Bronchial epithelial cell (primary cell): Measurements from ENCODE around the gene INPP4A. TPM values are rescaled to one million over a fixed set of nuclear protein-coding genes. Genes with fewer than 3 reads are reported as not detected.

Source experiments
- DNase-seq: peaks from one replicate; pipeline ENCODE4 v3.0.0-alpha.2; 2010; ENCODE audit warnings: low read depth
- FAIRE-seq: peaks from 2 replicates; lab custom pipeline; 2011; peaks lifted over from hg19 to GRCh38; lab: Jason Lieb, UNC
- H3K27me3 ChIP-seq: 2 replicates; pipeline ENCODE4 v1.5.1; 2011; ENCODE audit warnings: low read length; ENCODE audit not compliant: control insufficient read depth, insufficient read depth
- H3K36me3 ChIP-seq: 2 replicates; pipeline ENCODE4 v1.5.1; 2011; ENCODE audit warnings: low read length; ENCODE audit not compliant: control insufficient read depth, insufficient read depth
- H3K4me3 ChIP-seq: 2 replicates; pipeline ENCODE4 v1.5.1; 2011; ENCODE audit warnings: mild to moderate bottlenecking, low read depth, low read length, control low read depth
- total RNA-seq: library from RNA; depleted of rRNA; stranded (reverse); fragments of >200 nt; gene quantifications from 2 replicates; pipeline ENCODE4 v1.2.1, GENCODE V29; 2014
- TF ChIP-seq, protein P1 (sequence below): IDR thresholded peaks from 2 replicates; pipeline ENCODE4 v1.5.1; 2011; ENCODE audit warnings: mild to moderate bottlenecking, moderate library complexity, low read length, control low read depth, inconsistent platforms; ENCODE audit not compliant: insufficient read depth, severe bottlenecking

The INPP4A gene
- total RNA-seq, 1 donor from 2014 or later: 18.2 TPM

- no peak for FAIRE-seq
- no peak overlapping the region for H3K4me3 ChIP-seq
- H3K27me3 ChIP-seq: no peaks in the 10 kb centered on the region
- H3K36me3 ChIP-seq: no peaks in the 10 kb centered on the region
- DNase-seq: no peak
- TF ChIP-seq, protein P1, sequence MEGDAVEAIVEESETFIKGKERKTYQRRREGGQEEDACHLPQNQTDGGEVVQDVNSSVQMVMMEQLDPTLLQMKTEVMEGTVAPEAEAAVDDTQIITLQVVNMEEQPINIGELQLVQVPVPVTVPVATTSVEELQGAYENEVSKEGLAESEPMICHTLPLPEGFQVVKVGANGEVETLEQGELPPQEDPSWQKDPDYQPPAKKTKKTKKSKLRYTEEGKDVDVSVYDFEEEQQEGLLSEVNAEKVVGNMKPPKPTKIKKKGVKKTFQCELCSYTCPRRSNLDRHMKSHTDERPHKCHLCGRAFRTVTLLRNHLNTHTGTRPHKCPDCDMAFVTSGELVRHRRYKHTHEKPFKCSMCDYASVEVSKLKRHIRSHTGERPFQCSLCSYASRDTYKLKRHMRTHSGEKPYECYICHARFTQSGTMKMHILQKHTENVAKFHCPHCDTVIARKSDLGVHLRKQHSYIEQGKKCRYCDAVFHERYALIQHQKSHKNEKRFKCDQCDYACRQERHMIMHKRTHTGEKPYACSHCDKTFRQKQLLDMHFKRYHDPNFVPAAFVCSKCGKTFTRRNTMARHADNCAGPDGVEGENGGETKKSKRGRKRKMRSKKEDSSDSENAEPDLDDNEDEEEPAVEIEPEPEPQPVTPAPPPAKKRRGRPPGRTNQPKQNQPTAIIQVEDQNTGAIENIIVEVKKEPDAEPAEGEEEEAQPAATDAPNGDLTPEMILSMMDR: no peak
Measured at GRCh38 chr2:98441706-98442450, 2.8 kb upstream of the INPP4A start.

DNA sequence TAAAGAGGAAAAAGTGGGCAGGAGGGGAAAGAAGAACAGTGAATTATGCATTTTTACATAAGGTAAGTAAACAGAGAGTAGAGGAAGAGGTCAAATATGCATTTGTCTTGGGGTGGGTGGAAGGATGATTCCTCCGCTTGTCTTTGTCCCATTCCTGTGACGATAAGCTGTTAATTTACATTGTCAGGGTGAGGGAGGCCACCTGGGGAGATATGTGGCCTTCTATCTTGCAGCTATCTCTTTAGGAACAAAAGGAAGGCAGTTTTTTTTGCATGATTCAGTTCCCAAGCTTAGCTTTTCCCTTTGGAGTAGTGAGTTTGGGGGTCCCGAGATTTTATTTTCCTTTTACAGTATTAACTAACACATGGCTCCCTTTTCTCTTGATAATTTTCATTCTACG is 2.2 kb upstream of the INPP4A start:
- TF ChIP-seq, protein P1: no peak
- no peak for DNase-seq
- H3K4me3 ChIP-seq: no peak overlapping the region
- FAIRE-seq: no peak
- H3K27me3 ChIP-seq: no peaks in the 10 kb centered on the region
- no peaks in the 10 kb centered on the region for H3K36me3 ChIP-seq

DNA sequence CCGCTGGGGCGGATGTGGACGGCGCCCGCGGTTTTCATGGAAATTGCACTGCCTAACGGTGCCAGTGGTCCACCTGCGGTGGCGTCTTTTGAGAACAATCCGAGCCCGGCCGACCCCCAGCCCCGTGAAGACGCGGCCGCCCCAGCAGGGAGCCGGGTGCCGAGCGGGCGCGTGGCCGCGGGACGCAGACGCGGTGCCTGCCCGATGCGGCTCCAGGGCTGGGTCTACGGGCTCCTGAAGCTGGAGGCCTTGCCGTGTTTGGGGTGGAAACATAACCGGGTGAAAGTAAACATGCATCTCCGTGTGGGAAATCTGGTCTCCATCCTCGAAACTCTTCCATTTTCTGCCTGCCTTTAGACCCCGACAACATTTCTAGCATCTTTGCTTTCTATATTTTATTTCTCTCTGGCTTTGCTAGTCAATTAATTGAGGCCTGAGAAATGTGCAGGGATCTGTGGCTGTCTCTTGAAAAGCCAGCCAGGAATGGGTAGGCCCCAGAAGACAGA is 572 bp downstream of the INPP4A start:
- TF ChIP-seq, protein P1: no peak
- no peaks in the 10 kb centered on the region for H3K27me3 ChIP-seq
- H3K36me3 ChIP-seq: no peaks in the 10 kb centered on the region
- DNase-seq (no peak), FAIRE-seq (no peak)
- peak overlapping the region; percentile 61 for H3K4me3 ChIP-seq

DNA sequence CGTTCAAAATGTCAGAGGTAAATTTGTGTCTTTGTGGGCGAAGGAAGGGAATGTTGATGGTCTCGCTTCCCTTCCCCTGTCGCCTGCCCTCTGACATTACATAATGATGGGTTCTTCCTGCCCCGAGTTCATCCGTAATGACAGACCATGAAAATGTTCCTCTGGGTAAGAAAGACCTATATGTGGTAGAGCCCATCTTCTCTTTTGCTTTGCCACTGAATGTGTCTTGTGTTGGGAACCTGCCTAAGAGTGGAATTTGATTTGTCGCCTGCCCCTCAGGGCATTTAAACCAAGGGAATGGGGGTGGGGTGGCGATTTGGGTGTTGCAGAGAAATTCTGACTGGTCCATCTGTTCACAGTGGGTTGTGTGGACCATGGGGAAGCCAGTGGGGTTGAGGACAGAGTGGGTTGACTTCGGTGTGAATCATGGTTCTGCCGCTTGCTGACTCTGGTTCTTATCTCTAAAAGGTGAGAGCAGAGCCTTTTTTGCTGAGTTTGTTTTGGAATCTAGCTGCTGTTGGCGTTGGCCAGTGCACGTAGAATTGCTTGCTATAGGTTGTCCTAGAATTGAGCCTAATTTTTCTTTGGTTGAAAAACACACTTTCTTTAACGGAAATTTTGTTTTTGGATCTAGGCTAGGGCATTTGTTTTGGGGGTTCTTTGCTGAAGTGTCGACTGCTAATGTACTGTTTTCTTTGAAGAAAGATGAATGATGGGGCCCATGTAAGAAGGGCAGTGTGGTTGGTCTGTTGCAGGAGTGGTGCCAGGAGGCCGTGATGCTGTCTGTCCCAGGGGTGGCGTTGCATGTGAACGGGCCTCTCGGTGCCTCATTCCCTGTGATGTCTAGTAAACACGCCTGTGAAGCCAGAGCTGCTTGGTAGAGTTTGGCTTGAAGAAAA is 1.3 kb downstream of the INPP4A start:
- H3K4me3 ChIP-seq: peak overlapping the region; percentile 61
- DNase-seq (peak; percentile 24), FAIRE-seq (no peak)
- no peaks in the 10 kb centered on the region for H3K36me3 ChIP-seq
- TF ChIP-seq, protein P1: no peak
- H3K27me3 ChIP-seq: no peaks in the 10 kb centered on the region

GRCh38 chr2:98446850-98447249 is 2.2 kb downstream of the INPP4A start:
- no peaks in the 10 kb centered on the region for H3K27me3 ChIP-seq
- TF ChIP-seq, protein P1: no peak
- FAIRE-seq (no peak), DNase-seq (no peak)
- H3K4me3 ChIP-seq: no peak overlapping the region
- H3K36me3 ChIP-seq: no peaks in the 10 kb centered on the region
